GM19395 (cell line): Measurements from ENCODE around the gene CAB39.

Experiments
- ATAC-seq: cut with Tn5 transposase; IDR thresholded peaks from one replicate; pipeline ENCODE4 v1.9.1; 2021; ENCODE audit warnings: mild to moderate bottlenecking, moderate library complexity; ENCODE audit not compliant: unreplicated experiment

CAB39 gene

GRCh38 chr2:230748087-230748486 lies 35.4 kb downstream of the CAB39 start:
- no peak for ATAC-seq

- ATAC-seq = no peak
These were observed 36.5 kb downstream of the CAB39 start for GRCh38 chr2:230749111-230749510.

- no peak for ATAC-seq
These were observed 38.4 kb downstream of the CAB39 start for GRCh38 chr2:230751062-230751461.

GRCh38 chr2:230754200-230754599 lies 41.6 kb downstream of the CAB39 start:
- no peak for ATAC-seq

- ATAC-seq = no peak
These were observed 44.8 kb downstream of the CAB39 start for GRCh38 chr2:230757476-230757875.

GRCh38 chr2:230758566-230759480 lies 46.2 kb downstream of the CAB39 start:
- peak; percentile 45 for ATAC-seq

GRCh38 chr2:230759481-230760167 lies 47.0 kb downstream of the CAB39 start:
- no peak for ATAC-seq

- no peak for ATAC-seq
These were observed 49.1 kb downstream of the CAB39 start for GRCh38 chr2:230761704-230762103.

- ATAC-seq = peak; percentile 81
These were observed 49.8 kb downstream of the CAB39 start for GRCh38 chr2:230762317-230762896.

- no peak for ATAC-seq
These were observed 51.7 kb downstream of the CAB39 start for GRCh38 chr2:230764346-230764745.

- no peak for ATAC-seq
These were observed 53.1 kb downstream of the CAB39 start for GRCh38 chr2:230765611-230766300.

- ATAC-seq = no peak
These were observed 55.3 kb downstream of the CAB39 start for GRCh38 chr2:230767862-230768388.

GRCh38 chr2:230770804-230771203 lies 58.2 kb downstream of the CAB39 start:
- no peak for ATAC-seq

GRCh38 chr2:230772156-230772555 lies 59.5 kb downstream of the CAB39 start:
- no peak for ATAC-seq

- ATAC-seq = no peak
These were observed 60.6 kb downstream of the CAB39 start for GRCh38 chr2:230773039-230773773.

- ATAC-seq = no peak
These were observed 61.8 kb downstream of the CAB39 start for GRCh38 chr2:230774348-230774951.

GRCh38 chr2:230775737-230776136 lies 63.1 kb downstream of the CAB39 start:
- no peak for ATAC-seq

- ATAC-seq = no peak
These were observed 65.1 kb downstream of the CAB39 start for GRCh38 chr2:230777721-230778120.

GRCh38 chr2:230778350-230779063 lies 65.9 kb downstream of the CAB39 start:
- peak; percentile 79 for ATAC-seq
